PC-9 (cell line): ENCODE measurements around the gene SLC25A26. TPM values are rescaled to one million over a fixed set of nuclear protein-coding genes. Genes with fewer than 3 reads are reported as not detected.
"Not testable (repeated sequence)": the region's sequence is repeated elsewhere in the genome, so short reads cannot be mapped to it uniquely, and the experiment has no call there.

Experiments
- BruUV-seq: library from RNA; stranded (reverse); fragments of 400-500 nt; replicated peaks from 2 replicates; lab custom pipeline; 2021; lab: Mats Ljungman, UMichigan
- CTCF ChIA-PET: fragments of 300-600 bp; sonication (Branson Sonifier 250); formaldehyde crosslinking; loops from one replicate; lab custom pipeline; 2022; ENCODE audit warnings: antibody characterized with exemption; lab: Charles Lee
- POLR2A ChIA-PET: fragments of 300-600 bp; sonication (Branson Sonifier 250); formaldehyde crosslinking; loops from one replicate; lab custom pipeline; 2022; ENCODE audit warnings: antibody characterized with exemption; ENCODE audit not compliant: unreplicated experiment; lab: Charles Lee
- DNase-seq, 2 experiments: peaks; one replicate each; pipeline versions ENCODE4 v3.0.0 to v3.0.0-alpha.2; 2015 to 2022; ENCODE audit warnings: mixed read lengths in 1 of 2
- H2AFZ ChIP-seq: fragments of 200-600 bp; sonication (generic); 2 replicates; pipeline ENCODE4 v1.8.1; 2017; ENCODE audit warnings: antibody characterized with exemption
- H3F3A ChIP-seq: fragments of 200-600 bp; sonication (generic); 2 replicates; pipeline ENCODE4 v1.8.1; 2017; ENCODE audit warnings: antibody characterized with exemption, mild to moderate bottlenecking, low read depth; ENCODE audit not compliant: insufficient read depth
- H3K27ac ChIP-seq: fragments of 200-600 bp; sonication (generic); 2 replicates; pipeline ENCODE4 v1.6.1; 2016; ENCODE audit warnings: mixed run types
- H3K27me3 ChIP-seq: fragments of 200-600 bp; sonication (generic); 2 replicates; pipeline ENCODE4 v1.6.1; 2016; ENCODE audit warnings: low read depth, mixed run types; ENCODE audit not compliant: insufficient read depth
- H3K36me3 ChIP-seq: fragments of 200-600 bp; sonication (generic); 2 replicates; pipeline ENCODE4 v1.6.1; 2016; ENCODE audit warnings: low read depth, mixed run types
- H3K4me1 ChIP-seq: fragments of 200-600 bp; sonication (generic); replicated peaks from 2 replicates; pipeline ENCODE4 v1.6.1; 2016; ENCODE audit warnings: mixed run types; ENCODE audit not compliant: insufficient read depth
- H3K4me2 ChIP-seq: fragments of 200-600 bp; sonication (generic); 2 replicates; pipeline ENCODE4 v1.6.1; 2017; ENCODE audit warnings: mixed run types
- H3K4me3 ChIP-seq: fragments of 200-600 bp; sonication (generic); 2 replicates; pipeline ENCODE4 v1.6.1; 2016; ENCODE audit warnings: mixed run types
- H3K79me2 ChIP-seq: fragments of 200-600 bp; sonication (generic); 2 replicates; pipeline ENCODE4 v1.6.1; 2017; ENCODE audit warnings: low read depth, mixed run types
- H3K9me2 ChIP-seq: fragments of 200-600 bp; sonication (generic); 2 replicates; pipeline ENCODE4 v1.8.1; 2017; ENCODE audit warnings: mild to moderate bottlenecking; ENCODE audit not compliant: insufficient read depth
- H3K9me3 ChIP-seq: fragments of 200-600 bp; sonication (generic); 2 replicates; pipeline ENCODE4 v1.8.1; 2016; ENCODE audit warnings: low read depth; ENCODE audit not compliant: insufficient read depth
- H4K20me1 ChIP-seq: fragments of 200-600 bp; sonication (generic); 2 replicates; pipeline ENCODE4 v1.8.1; 2017; ENCODE audit not compliant: insufficient read depth
- EZH2 ChIP-seq: fragments of 200-600 bp; sonication (generic); IDR thresholded peaks from 2 replicates; pipeline ENCODE4 v1.8.0; 2017; ENCODE audit warnings: antibody characterized with exemption, low read depth
- intact Hi-C: fragments of 100-400 bp; cut with micrococcal nuclease; formaldehyde crosslinking; loops from one replicate; pipeline ENCODE4 v1.10.0; 2022; ENCODE audit not compliant: unreplicated experiment
- total RNA-seq: library from RNA; stranded (reverse); gene quantifications from 2 replicates; pipeline ENCODE4 v1.2.3, GENCODE V29; 2021
- TF ChIP-seq, protein P1 (sequence below): fragments of 200-600 bp; sonication (generic); conservative IDR thresholded peaks from 2 replicates; pipeline ENCODE4 v1.6.1; 2017; ENCODE audit warnings: mixed run types, antibody characterized with exemption, mild to moderate bottlenecking, moderate library complexity

SLC25A26 gene
- total RNA-seq, 1 experiment from 2014 or later = 20.8 TPM

- intact Hi-C loops = loop anchor here (5.0 kb wide), 1 partner anchor 93 kb away; no protein-coding TSS in a partner anchor
- no peak overlapping the region for H3K4me2 ChIP-seq
- H3K79me2 ChIP-seq = no peaks in the 10 kb centered on the region
- H3K36me3 ChIP-seq = no peaks in the 10 kb centered on the region
- H3K27ac ChIP-seq = no peak overlapping the region
- H4K20me1 ChIP-seq = no peaks in the 10 kb centered on the region; the same call in 1 of the 2 replicates
- no peak for TF ChIP-seq EZH2
- TF ChIP-seq, protein P1, sequence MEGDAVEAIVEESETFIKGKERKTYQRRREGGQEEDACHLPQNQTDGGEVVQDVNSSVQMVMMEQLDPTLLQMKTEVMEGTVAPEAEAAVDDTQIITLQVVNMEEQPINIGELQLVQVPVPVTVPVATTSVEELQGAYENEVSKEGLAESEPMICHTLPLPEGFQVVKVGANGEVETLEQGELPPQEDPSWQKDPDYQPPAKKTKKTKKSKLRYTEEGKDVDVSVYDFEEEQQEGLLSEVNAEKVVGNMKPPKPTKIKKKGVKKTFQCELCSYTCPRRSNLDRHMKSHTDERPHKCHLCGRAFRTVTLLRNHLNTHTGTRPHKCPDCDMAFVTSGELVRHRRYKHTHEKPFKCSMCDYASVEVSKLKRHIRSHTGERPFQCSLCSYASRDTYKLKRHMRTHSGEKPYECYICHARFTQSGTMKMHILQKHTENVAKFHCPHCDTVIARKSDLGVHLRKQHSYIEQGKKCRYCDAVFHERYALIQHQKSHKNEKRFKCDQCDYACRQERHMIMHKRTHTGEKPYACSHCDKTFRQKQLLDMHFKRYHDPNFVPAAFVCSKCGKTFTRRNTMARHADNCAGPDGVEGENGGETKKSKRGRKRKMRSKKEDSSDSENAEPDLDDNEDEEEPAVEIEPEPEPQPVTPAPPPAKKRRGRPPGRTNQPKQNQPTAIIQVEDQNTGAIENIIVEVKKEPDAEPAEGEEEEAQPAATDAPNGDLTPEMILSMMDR = no peak
- BruUV-seq = no TSS peak
- ChIA-PET CTCF (no interaction called here), POLR2A (no interaction called here)
- no peak overlapping the region for H2AFZ ChIP-seq
- H3K9me2 ChIP-seq = no peaks in the 10 kb centered on the region
- H3F3A ChIP-seq = no peaks in the 10 kb centered on the region
- DNase-seq = no peak
- H3K4me1 ChIP-seq = no peaks in the 10 kb centered on the region
- H3K4me3 ChIP-seq = no peak overlapping the region
- H3K9me3 ChIP-seq = no peaks in the 10 kb centered on the region
- H3K27me3 ChIP-seq = no peaks in the 10 kb centered on the region
Measured at GRCh38 chr3:66279168-66279567, 58.4 kb downstream of the SLC25A26 start.

- Histone ChIP-seq H3K27me3 (no peaks in the 10 kb centered on the region), H3K36me3 (no peaks in the 10 kb centered on the region), H3K27ac (no peak overlapping the region), H4K20me1 (no peaks in the 10 kb centered on the region; the same call in 1 of the 2 replicates), H3K9me2 (no peaks in the 10 kb centered on the region), H3K4me2 (no peak overlapping the region), H3K4me3 (no peak overlapping the region), H3K79me2 (no peaks in the 10 kb centered on the region), H2AFZ (no peak overlapping the region), H3K9me3 (no peaks in the 10 kb centered on the region), H3F3A (no peaks in the 10 kb centered on the region), H3K4me1 (no peaks in the 10 kb centered on the region)
- ChIA-PET POLR2A (no interaction called here), CTCF (no interaction called here)
- BruUV-seq = no TSS peak
- DNase-seq = no peak
- intact Hi-C loops = no loop called here
- TF ChIP-seq, protein P1 = no peak
- no peak for TF ChIP-seq EZH2
Measured at GRCh38 chr3:66280304-66280703, 59.5 kb downstream of the SLC25A26 start.

DNA sequence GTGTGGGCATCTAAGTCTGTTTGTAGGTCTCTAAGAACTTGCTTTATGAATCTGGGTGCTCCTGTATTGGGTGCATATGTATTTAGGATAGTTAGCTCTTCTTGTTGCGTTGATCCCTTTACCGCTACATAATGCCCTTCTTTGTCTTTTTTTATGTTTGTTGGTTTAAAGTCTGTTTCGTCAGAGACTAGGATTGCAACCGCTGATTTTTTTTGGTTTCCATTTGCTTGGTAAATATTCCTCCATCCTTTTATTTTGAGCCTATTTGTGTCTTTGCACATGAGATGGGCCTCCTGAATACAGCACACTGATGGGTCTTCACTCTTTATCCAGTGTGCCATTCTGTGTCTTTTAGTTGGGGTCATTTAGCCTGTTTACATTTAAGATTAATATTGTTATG, 71.1 kb downstream of the SLC25A26 start:
- H4K20me1 ChIP-seq, intact Hi-C loops, CTCF ChIA-PET, POLR2A ChIA-PET, H3K4me2 ChIP-seq, H3K27ac ChIP-seq, H3K4me1 ChIP-seq, H3K79me2 ChIP-seq, BruUV-seq, H3K4me3 ChIP-seq, H3F3A ChIP-seq, H3K9me2 ChIP-seq, DNase-seq, H3K36me3 ChIP-seq, H2AFZ ChIP-seq, H3K9me3 ChIP-seq, H3K27me3 ChIP-seq: not testable (repeated sequence)

DNA sequence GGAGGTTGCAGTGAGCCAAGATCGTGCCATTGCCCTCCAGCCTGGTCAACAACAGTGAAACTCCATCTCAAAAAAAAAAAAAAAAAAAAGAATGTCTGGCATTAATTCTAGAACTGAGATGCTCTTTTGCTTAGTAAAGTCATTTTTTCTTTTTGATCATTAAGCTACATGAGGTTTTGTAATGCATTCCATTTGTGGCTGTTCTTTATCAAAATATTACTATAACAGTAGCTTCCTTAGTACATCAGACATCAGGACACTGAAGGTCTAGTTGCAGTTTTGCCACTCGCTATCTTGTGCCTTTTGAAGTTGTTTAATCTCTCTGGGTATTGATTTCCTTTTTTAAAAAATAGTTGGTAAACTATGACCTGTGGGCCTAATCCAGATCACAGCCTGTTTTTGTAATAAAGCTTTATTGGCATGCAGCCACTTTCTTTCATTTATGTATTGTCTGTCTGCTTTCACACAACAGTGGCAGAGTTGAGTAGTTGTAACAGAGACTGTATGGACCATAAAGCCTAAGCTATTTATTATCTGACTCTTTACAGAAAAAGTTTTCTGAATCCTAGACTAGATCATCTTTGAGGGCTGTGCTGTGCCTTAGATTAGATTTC, 76.6 kb downstream of the SLC25A26 start:
- CTCF ChIA-PET = interaction anchor here (0.5 kb wide), 1 partner anchor 524 kb away, joined by 3 read pairs; no protein-coding TSS in a partner anchor

More for the DNA sequence above, 76.6 kb downstream of the SLC25A26 start:
- H3K79me2 ChIP-seq = no peaks in the 10 kb centered on the region
- intact Hi-C loops = no loop called here
- H3K4me2 ChIP-seq = no peak overlapping the region
- no peaks in the 10 kb centered on the region for H3K36me3 ChIP-seq
- POLR2A ChIA-PET = no interaction called here
- H3K9me2 ChIP-seq = no peaks in the 10 kb centered on the region
- TF ChIP-seq, protein P1 = no peak
- no peak for TF ChIP-seq EZH2
- BruUV-seq = no TSS peak
- H3K9me3 ChIP-seq = no peaks in the 10 kb centered on the region
- H3K4me3 ChIP-seq = no peak overlapping the region
- H3K27me3 ChIP-seq = no peaks in the 10 kb centered on the region
- no peak overlapping the region for H3K27ac ChIP-seq
- H3F3A ChIP-seq = no peaks in the 10 kb centered on the region
- H2AFZ ChIP-seq = no peak overlapping the region
- no peak for DNase-seq
- no peaks in the 10 kb centered on the region for H4K20me1 ChIP-seq
- no peaks in the 10 kb centered on the region for H3K4me1 ChIP-seq
